Measurements from ENCODE around the gene AGBL4.

GRCh38 chr1:48493970-48494769 is 1529.6 kb downstream of the AGBL4 start:
- TF ChIP-seq ZNF70 (CRISPR knock-in tag; IDR thresholded peaks at IDR 0.05) (no peak), GLIS3 (CRISPR knock-in tag; IDR thresholded peaks at IDR 0.05) (no peak), PATZ1 (CRISPR knock-in tag; IDR thresholded peaks at IDR 0.05; ENCODE audit: borderline replicate concordance) (no peak), OSR1 (CRISPR knock-in tag; IDR thresholded peaks at IDR 0.05) (no peak), TCF4 (CRISPR knock-in tag; IDR thresholded peaks at IDR 0.05; ENCODE audit: borderline replicate concordance) (no peak), ISL1 (CRISPR knock-in tag; IDR thresholded peaks at IDR 0.05) (no peak), ZC3H10 (CRISPR knock-in tag; IDR thresholded peaks at IDR 0.05) (no peak), RARB (CRISPR knock-in tag; IDR thresholded peaks at IDR 0.05) (no peak), ARNTL (CRISPR knock-in tag; IDR thresholded peaks at IDR 0.05; ENCODE audit: borderline replicate concordance, low read depth) (no peak), ZNF565 (CRISPR knock-in tag; conservative IDR thresholded peaks at IDR 0.05; ENCODE audit: low read depth) (no peak)
- TF ChIP-seq, protein P1, sequence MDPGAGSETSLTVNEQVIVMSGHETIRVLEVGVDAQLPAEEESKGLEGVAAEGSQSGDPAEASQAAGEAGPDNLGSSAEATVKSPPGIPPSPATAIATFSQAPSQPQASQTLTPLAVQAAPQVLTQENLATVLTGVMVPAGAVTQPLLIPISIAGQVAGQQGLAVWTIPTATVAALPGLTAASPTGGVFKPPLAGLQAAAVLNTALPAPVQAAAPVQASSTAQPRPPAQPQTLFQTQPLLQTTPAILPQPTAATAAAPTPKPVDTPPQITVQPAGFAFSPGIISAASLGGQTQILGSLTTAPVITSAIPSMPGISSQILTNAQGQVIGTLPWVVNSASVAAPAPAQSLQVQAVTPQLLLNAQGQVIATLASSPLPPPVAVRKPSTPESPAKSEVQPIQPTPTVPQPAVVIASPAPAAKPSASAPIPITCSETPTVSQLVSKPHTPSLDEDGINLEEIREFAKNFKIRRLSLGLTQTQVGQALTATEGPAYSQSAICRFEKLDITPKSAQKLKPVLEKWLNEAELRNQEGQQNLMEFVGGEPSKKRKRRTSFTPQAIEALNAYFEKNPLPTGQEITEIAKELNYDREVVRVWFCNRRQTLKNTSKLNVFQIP (CRISPR knock-in tag; IDR thresholded peaks at IDR 0.05; ENCODE audit: borderline replicate concordance, low read depth) = no peak
- TF ChIP-seq, protein P2, sequence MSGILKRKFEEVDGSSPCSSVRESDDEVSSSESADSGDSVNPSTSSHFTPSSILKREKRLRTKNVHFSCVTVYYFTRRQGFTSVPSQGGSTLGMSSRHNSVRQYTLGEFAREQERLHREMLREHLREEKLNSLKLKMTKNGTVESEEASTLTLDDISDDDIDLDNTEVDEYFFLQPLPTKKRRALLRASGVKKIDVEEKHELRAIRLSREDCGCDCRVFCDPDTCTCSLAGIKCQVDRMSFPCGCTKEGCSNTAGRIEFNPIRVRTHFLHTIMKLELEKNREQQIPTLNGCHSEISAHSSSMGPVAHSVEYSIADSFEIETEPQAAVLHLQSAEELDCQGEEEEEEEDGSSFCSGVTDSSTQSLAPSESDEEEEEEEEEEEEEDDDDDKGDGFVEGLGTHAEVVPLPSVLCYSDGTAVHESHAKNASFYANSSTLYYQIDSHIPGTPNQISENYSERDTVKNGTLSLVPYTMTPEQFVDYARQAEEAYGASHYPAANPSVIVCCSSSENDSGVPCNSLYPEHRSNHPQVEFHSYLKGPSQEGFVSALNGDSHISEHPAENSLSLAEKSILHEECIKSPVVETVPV (CRISPR knock-in tag; IDR thresholded peaks at IDR 0.05) = no peak
- TF ChIP-seq, protein P3, sequence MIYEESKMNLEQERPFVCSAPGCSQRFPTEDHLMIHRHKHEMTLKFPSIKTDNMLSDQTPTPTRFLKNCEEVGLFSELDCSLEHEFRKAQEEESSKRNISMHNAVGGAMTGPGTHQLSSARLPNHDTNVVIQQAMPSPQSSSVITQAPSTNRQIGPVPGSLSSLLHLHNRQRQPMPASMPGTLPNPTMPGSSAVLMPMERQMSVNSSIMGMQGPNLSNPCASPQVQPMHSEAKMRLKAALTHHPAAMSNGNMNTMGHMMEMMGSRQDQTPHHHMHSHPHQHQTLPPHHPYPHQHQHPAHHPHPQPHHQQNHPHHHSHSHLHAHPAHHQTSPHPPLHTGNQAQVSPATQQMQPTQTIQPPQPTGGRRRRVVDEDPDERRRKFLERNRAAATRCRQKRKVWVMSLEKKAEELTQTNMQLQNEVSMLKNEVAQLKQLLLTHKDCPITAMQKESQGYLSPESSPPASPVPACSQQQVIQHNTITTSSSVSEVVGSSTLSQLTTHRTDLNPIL (CRISPR knock-in tag; IDR thresholded peaks at IDR 0.05; ENCODE audit: low read depth) = no peak
